ENCODE measurements around the gene PHGDH.
"Not testable (repeated sequence)": the region's sequence is repeated elsewhere in the genome, so short reads cannot be mapped to it uniquely, and the experiment has no call there.

Gene PHGDH

GRCh38 chr1:119771016-119771415, 59.3 kb downstream of the PHGDH start:
- DNase-seq, result no peak

- no peak for DNase-seq
Measured at GRCh38 chr1:119771770-119772169, 60.0 kb downstream of the PHGDH start.

DNA sequence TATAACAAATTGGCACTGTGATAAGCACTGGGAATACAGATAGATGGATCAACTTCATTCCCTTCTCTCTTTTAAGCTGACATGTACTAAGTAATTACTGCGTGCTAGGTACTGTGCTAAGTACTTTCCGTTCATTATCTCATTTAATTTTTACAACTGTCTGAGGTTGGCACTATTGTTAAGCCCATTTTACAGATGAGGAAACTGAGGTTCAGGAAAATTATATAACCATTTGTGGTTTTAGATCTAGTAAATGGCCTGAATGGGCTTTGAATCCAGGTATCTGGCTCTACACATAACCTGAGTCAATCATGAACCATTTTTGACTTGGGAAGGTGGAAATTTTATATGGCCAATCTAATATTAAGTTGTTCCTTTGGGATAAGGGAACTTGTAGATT, 60.6 kb downstream of the PHGDH start:
- no peak for DNase-seq

DNA sequence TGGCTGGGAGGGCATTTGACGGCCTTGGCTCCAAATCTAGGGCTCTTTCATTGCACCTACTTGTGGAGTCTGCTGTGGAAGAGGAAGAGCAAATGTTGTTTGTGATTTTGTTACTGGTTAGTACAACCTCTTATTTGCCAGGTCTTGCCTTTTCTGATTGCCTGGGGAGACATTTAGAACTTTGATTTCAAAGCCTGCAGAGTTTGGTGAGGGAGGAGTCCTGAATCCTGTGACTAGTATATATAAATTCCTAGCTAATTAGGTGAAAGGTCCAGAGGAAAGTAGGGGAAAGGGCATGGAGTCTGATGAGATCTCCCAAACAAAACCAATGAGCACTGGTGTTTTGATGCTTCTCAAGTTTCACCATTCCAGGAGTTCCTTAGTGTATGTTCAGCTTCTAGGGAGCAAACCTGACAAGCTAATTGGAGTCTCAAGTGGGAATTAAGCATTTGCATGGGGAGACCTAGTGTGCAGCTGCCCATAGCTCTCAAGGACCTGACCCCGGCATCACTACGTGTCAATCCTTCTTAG, 62.0 kb downstream of the PHGDH start:
- no peak for DNase-seq

- DNase-seq, result no peak
Measured at GRCh38 chr1:119774746-119775490, 63.2 kb downstream of the PHGDH start.

DNA sequence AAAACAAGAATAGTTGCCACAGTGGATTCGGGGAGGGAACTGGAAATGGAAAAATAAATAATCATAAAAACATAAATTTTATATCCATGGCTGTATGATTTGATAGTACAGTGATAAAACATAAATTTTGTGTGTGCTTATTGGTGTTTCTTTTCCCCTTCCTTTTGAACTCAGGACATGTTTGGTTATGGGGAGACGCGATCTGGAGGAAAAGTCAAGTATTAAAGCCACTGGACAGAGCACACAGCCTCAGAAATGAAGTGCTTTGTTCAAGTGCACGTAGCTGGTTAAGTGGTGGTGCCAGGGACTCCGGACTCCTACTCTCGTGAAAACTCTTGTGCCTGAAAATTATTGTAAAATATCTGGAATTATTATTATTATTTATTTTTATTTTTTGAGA, 66.6 kb downstream of the PHGDH start:
- DNase-seq, result no peak

DNA sequence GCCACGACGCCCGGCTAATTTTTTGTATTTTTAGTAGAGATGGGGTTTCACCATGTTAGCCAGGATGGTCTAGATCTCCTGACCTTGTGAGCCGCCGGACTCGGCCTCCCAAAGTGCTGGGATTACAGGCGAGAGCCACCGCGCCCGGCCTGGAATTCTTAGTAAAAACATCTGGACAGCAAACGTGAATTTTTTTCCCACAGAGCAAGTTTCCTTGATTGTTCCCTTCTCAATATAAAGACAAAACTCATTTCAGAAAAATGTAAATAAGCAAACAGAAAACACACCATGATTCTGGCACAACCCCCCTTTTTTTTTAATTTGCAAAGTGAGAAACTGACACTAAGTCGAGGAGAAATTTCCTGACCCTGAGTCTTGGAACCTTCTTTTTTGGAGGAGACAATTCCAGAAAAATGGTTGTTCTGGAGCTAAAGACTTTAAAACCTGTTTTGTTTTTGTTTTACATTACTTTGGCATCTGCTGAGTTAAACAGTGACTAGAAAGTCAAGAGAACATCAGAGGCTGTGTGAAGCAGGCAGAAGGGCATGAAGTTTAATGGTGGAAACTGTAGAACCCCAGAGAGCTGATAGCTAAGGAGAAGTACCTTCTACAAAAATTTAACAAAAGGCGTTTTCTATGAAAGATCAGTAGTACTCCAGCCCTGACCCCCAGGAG, 67.3 kb downstream of the PHGDH start:
- no peak for DNase-seq

DNA sequence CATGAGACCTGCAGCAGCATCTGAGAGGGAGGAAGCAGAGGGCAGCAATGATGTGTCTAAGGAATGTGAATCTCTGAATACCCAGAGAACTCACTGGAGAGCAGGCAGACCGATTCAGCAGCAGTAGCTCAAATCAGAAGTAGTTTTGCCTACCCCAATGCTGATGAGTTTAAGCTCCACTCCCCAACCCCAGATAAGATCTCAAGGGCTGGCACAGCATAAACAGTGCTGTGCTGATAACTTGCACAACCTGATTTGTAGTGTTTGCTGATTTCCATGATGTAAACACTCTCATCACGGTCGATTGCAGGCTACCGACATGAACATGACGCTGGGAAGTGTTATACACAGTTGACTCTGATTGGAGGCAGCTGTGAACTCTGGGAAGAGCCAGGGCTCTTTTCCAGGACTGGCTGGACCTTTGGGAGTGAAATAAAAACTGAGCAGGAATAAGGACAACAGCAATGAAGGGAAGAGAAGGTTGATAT, 68.2 kb downstream of the PHGDH start:
- DNase-seq, result peak; percentile 5

DNA sequence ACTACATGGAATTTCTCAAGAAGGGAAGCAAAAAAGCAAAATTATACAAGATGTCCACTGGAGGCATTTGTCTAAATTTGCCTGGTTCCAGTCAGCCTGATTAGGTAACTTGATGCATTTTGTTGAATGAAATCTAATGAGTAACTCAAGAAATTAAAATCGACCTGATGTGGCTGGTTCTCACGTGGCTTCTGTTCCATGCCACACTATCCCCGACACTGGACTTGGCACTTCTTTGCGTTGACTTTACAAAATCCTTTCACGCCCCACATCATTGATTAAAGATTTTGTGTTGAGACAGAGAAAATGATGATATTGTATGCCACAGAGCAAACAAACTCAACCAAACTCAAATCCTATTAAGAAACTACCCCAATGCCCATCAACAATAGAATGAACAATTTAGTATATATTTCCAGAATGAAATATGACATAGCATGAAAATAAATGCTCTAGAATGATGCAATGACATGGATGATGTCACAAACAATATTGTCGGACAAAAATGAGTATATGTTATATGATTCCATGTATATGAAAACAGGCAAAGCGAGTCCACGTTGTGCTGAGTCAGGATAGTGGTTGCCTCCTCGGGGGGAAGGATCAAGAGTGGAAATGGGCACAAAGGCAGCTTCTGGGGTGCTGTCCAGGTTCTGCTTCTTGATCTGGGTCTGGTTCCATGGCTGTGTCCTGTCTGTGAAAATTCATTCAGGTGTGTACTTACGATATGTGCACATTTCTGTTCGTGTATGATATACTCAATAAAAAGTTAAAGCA, 69.9 kb downstream of the PHGDH start:
- no peak for DNase-seq

GRCh38 chr1:119782631-119783325, 71.0 kb downstream of the PHGDH start:
- DNase-seq, result no peak

GRCh38 chr1:119783354-119784185, 71.8 kb downstream of the PHGDH start:
- DNase-seq, result no peak

DNA sequence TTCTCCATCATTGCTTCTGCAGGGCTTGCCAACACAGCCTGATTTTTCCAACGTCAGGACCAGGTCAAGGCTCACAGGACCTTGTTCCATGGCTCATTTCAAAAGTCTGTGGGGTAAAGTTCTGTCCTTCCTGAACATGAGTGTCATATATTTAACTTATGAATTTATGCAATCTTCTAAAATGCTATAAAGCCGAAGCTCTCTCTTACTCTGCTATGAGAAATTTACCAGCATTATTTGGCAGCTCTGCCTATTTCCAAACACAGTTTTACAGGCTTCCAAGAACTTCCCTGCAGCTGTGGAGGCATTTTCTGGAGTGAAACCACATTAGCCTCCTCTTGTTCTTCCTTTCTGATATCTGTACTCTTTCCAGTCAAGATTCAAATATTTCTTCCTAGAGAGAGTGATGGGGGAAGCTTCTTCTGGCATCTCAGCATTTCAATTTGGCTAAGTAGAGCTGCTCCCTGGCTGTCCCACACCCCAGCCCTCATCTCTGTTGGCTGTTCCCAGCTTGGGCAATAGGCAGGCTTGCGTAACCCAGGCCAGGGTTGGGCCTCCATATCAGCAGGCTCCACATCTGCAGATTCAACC, 72.6 kb downstream of the PHGDH start:
- no peak for DNase-seq

DNA sequence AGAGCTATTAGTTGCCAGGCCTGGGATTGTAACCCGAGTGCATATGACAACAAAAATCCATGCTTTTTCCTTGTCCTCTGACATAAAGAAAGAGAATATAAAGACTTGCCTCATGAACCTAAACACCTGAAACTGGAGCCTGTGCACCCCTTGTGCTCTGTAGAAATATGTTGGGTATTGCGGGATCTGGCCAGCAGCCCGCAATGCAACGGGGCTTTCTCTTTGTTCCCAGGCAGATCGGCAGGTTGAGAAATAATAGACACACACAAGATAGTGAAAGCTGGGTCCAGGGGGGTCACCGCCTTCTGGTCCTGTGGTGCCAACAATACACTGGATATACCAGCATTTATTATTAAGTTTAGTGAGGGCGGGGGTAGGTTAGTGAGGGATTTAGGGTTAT, 74.3 kb downstream of the PHGDH start:
- DNase-seq, result not testable (repeated sequence)

DNA sequence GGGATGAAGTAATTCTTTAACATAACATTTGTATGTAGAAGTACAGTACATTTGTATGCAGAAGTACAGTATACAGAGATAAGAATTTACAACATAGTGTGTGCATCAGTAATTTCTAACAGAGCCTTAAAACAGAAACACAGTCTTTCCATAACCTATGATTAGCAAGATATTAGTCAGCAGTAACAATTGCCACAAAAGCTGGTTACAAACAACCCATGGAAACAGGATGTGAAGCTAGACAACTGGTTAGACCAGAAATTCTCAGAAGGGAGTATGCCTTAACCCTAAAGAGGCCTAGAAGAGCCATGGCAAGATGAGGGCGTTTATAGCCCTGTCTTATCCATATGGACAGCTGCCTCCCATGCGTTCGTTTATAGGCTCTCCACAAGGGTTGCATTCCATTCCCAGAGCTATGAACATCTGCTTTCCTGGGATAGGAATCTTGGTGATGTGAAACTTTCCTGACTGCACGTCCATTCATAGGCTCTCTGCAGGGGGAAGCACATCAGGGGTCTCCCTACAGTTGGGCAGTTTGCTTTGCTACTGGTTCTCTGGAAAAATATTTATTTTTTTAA, 74.8 kb downstream of the PHGDH start:
- DNase-seq, result not testable (repeated sequence)

GRCh38 chr1:119787776-119788175, 76.0 kb downstream of the PHGDH start:
- DNase-seq, result no peak

- no peak for DNase-seq
Measured at GRCh38 chr1:119790451-119791198, 78.9 kb downstream of the PHGDH start.

- no peak for DNase-seq
Measured at GRCh38 chr1:119791377-119791776, 79.6 kb downstream of the PHGDH start.

Data from NCI-H1092 treated with DMSO at 0.1 percent for 48 hours (cell line).